Stimulated activated CD8-positive, alpha-beta memory T cell treated with anti-CD3 and anti-CD28 coated beads, Interleukin-12 subunit alpha, Interleukin-12 subunit beta, amount 100 ng/mL, for 24 hours (primary cell): ENCODE measurements around the gene CENPX.

Source experiments
- DNase-seq: peaks from one replicate; pipeline ENCODE4 v3.0.0-alpha.2; 2020; ENCODE audit errors: extremely low read depth

CENPX gene

GRCh38 chr17:82055023-82055964, 32.6 kb upstream of the CENPX start:
- DNase-seq = no peak

GRCh38 chr17:82054351-82055022, 31.8 kb upstream of the CENPX start:
- no peak for DNase-seq

- DNase-seq = no peak
Observed at GRCh38 chr17:82053556-82054263, 31.0 kb upstream of the CENPX start.

GRCh38 chr17:82053130-82053529, 30.5 kb upstream of the CENPX start:
- DNase-seq = no peak

- DNase-seq = no peak
Observed at GRCh38 chr17:82052638-82053059, 30.0 kb upstream of the CENPX start.

GRCh38 chr17:82051776-82052637, 29.3 kb upstream of the CENPX start, which contains the start of the genes GPS1 and RFNG:
Gene GPS1 (plus strand): TSS chr17:82051898. CDS start chr17:82051932, 34 bp downstream.
Gene RFNG (minus strand): TSS chr17:82051811. CDS start chr17:82051766, 45 bp downstream.
- peak; percentile 75 for DNase-seq

- DNase-seq = no peak
Observed at GRCh38 chr17:82050761-82051641, 28.3 kb upstream of the CENPX start.

- DNase-seq = no peak
Observed at GRCh38 chr17:82050152-82050760, 27.6 kb upstream of the CENPX start.

GRCh38 chr17:82049521-82049971, 26.9 kb upstream of the CENPX start:
- DNase-seq = no peak

- no peak for DNase-seq
Observed at GRCh38 chr17:82049106-82049505, 26.4 kb upstream of the CENPX start.

- DNase-seq = no peak
Observed at GRCh38 chr17:82048571-82048971, 25.9 kb upstream of the CENPX start.

- DNase-seq = no peak
Observed at GRCh38 chr17:82047914-82048570, 25.4 kb upstream of the CENPX start.

GRCh38 chr17:82047379-82047778, 24.7 kb upstream of the CENPX start:
- no peak for DNase-seq

- no peak for DNase-seq
Observed at GRCh38 chr17:82046903-82047302, 24.2 kb upstream of the CENPX start.

GRCh38 chr17:82045936-82046484, 23.3 kb upstream of the CENPX start:
- no peak for DNase-seq

GRCh38 chr17:82043507-82043906, 20.8 kb upstream of the CENPX start:
- DNase-seq = no peak

- DNase-seq = no peak
Observed at GRCh38 chr17:82042649-82043048, 20.0 kb upstream of the CENPX start.

GRCh38 chr17:82041144-82041814, 18.6 kb upstream of the CENPX start:
- DNase-seq = no peak
